Measurements from ENCODE around the gene CBLC.

The CBLC gene

GRCh38 chr19:44746946-44747738 is 30.5 kb upstream of the CBLC start:
- peak; percentile 85 to 91 for DNase-seq (ENCODE audit: low read depth in 2 of 2)

- DNase-seq (ENCODE audit: low read depth in 2 of 2) = no peak
Observed at GRCh38 chr19:44747739-44748425, 29.8 kb upstream of the CBLC start.

- peak; percentile 18 to 51 for DNase-seq (ENCODE audit: low read depth in 2 of 2)
Observed at GRCh38 chr19:44748426-44749254, 29.1 kb upstream of the CBLC start, which contains the start of gene BCL3. Gene BCL3 (plus strand): TSS chr19:44748708. CDS start chr19:44748791, 83 bp downstream.

- DNase-seq (ENCODE audit: low read depth in 2 of 2) = no peak
Observed at GRCh38 chr19:44749292-44749691, 28.4 kb upstream of the CBLC start.

GRCh38 chr19:44749994-44750393 is 27.7 kb upstream of the CBLC start:
- no peak for DNase-seq (ENCODE audit: low read depth in 2 of 2)

- no peak for DNase-seq (ENCODE audit: low read depth in 2 of 2)
Observed at GRCh38 chr19:44752123-44752815, 25.4 kb upstream of the CBLC start.

- peak; percentile 87 to 94 for DNase-seq (ENCODE audit: low read depth in 2 of 2)
Observed at GRCh38 chr19:44752816-44753625, 24.7 kb upstream of the CBLC start.

GRCh38 chr19:44753626-44753931 is 24.1 kb upstream of the CBLC start:
- no peak for DNase-seq (ENCODE audit: low read depth in 2 of 2)

GRCh38 chr19:44753932-44754749 is 23.5 kb upstream of the CBLC start:
- DNase-seq (ENCODE audit: low read depth in 2 of 2) = peak; percentile 51 to 89

- no peak for DNase-seq (ENCODE audit: low read depth in 2 of 2)
Observed at GRCh38 chr19:44754750-44755080, 23.0 kb upstream of the CBLC start.

- no peak for DNase-seq (ENCODE audit: low read depth in 2 of 2)
Observed at GRCh38 chr19:44755219-44755618, 22.5 kb upstream of the CBLC start.

GRCh38 chr19:44756089-44756562 is 21.6 kb upstream of the CBLC start:
- DNase-seq (ENCODE audit: low read depth in 2 of 2) = no peak

GRCh38 chr19:44757057-44757734 is 20.5 kb upstream of the CBLC start:
- no peak for DNase-seq (ENCODE audit: low read depth in 2 of 2)

GRCh38 chr19:44757735-44758505 is 19.8 kb upstream of the CBLC start:
- DNase-seq (ENCODE audit: low read depth in 2 of 2) = no peak

GRCh38 chr19:44758596-44758995 is 19.1 kb upstream of the CBLC start:
- DNase-seq (ENCODE audit: low read depth in 2 of 2) = no peak

- DNase-seq (ENCODE audit: low read depth in 2 of 2) = no peak
Observed at GRCh38 chr19:44759083-44759804, 18.4 kb upstream of the CBLC start.

GRCh38 chr19:44762038-44762437 is 15.7 kb upstream of the CBLC start:
- no peak for DNase-seq (ENCODE audit: low read depth in 2 of 2)

All from stimulated activated CD4-positive, alpha-beta T cell treated with anti-CD3 and anti-CD28 coated beads, Interleukin-12 subunit alpha, Interleukin-12 subunit beta, amount 100 ng/mL, for 24 hours (primary cell).